ENCODE results near the gene GOLGA6D.

GOLGA6D gene

GRCh38 chr15:75335313-75335704 is 52.7 kb downstream of the GOLGA6D start:
- DNase-seq = no peak

GRCh38 chr15:75335705-75336355 is 53.2 kb downstream of the GOLGA6D start, which contains the start of gene COMMD4:
Gene COMMD4, plus strand, starts transcription at chr15:75336063. Its CDS starts 27 bp downstream, at chr15:75336090.
- DNase-seq = peak; percentile 82

- DNase-seq = no peak
These were observed 56.1 kb downstream of the GOLGA6D start for GRCh38 chr15:75338661-75339240.

GRCh38 chr15:75339531-75340240 is 57.1 kb downstream of the GOLGA6D start:
- DNase-seq = no peak

GRCh38 chr15:75342221-75342620 is 59.6 kb downstream of the GOLGA6D start:
- no peak for DNase-seq

- peak; percentile 17 for DNase-seq
These were observed 61.3 kb downstream of the GOLGA6D start for GRCh38 chr15:75343953-75344352.
